Raji (cell line): ENCODE measurements around the gene TBKBP1.

Experiments used
- POLR2A ChIP-seq: IDR thresholded peaks from 2 replicates; pipeline ENCODE4 v1.6.1; 2011; ENCODE audit warnings: low read depth, low read length, control low read depth; ENCODE audit not compliant: insufficient read depth

Gene TBKBP1

GRCh38 chr17:47692895-47693730 lies 848 bp upstream of the TBKBP1 start:
- TF ChIP-seq POLR2A = no peak

DNA sequence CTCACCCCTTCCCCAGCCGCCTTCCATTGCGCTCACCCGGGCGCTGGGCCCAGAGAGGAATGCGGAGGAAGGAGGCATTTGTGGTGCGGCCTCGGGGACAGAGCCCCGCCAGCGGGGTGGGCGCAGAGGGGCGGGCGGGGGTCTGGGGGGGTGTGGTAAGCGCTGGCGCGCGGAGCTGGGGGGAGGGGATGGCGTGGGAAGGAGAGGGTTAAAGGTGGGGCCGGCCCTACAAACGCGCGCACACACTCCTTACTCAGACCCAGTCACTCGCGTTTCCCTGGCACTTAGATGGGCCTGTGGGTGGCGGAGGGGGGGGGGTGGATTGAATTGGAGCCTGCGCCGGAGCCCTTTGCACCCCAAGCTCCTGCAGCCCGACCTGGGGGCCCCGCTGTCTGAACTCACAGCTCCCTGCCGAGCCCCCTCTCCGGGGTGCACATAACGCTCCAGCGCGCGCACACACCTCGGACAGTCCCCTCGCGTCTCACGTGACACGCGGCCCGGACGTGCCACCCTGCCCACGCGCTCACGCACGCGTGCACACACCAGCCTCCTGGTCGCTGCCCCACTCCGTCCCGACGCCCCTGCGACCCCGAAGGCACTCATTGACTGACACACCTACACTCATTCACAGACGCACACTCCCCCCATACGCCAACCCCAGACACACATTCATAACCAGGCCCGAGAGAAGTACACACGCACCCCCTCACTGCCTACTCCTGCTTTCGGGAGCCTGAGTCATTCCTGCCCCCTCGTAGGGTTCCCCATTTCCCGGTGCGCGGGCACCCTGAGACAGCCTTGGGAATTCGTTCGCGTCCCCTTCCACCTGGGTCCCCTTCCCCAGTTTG lies 844 bp downstream of the TBKBP1 start:
- no peak for TF ChIP-seq POLR2A

DNA sequence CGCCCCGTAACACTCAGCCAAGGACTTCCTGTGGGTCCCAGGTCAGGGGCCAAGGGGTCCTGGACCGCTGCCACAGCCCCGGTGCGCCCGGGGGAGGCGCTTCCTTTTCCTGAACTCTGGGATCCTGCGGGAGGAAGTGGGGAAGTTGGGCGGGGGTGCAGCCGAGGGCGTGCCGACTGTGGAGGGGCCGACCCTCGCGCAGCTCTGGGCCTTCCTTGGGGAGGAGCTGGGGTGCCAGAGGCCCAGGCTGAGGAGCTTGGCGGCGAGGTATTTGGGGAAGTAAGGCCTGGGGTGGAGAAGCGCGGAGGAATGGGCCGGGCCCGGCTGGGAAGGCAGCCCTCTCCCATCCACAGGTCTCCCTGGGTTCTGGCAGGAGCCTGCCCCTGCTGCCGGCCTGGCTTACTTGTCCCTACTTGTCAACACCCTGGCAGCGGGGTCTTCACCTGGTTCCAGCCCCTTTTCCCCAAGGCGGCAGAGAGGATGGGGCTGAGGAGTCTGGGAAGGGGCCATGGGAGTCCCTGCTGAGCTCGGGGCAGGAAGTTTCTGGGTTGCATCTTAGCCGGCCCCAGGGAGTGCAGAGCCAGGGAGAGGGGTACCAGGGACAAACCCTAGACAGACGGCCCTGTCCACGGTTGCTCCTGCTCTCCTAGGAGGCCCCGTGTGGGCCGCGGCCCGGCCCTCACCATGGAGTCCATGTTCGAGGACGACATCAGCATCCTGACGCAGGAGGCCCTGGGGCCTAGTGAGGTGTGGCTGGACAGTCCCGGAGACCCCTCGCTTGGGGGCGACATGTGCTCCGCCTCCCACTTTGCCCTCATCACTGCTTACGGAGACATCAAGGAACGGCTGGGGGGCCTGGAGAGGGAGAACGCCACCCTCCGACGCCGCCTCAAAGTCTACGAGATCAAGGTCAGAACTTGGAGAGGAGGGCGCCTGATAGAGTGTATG lies 1.7 kb downstream of the TBKBP1 start:
- no peak for TF ChIP-seq POLR2A

DNA sequence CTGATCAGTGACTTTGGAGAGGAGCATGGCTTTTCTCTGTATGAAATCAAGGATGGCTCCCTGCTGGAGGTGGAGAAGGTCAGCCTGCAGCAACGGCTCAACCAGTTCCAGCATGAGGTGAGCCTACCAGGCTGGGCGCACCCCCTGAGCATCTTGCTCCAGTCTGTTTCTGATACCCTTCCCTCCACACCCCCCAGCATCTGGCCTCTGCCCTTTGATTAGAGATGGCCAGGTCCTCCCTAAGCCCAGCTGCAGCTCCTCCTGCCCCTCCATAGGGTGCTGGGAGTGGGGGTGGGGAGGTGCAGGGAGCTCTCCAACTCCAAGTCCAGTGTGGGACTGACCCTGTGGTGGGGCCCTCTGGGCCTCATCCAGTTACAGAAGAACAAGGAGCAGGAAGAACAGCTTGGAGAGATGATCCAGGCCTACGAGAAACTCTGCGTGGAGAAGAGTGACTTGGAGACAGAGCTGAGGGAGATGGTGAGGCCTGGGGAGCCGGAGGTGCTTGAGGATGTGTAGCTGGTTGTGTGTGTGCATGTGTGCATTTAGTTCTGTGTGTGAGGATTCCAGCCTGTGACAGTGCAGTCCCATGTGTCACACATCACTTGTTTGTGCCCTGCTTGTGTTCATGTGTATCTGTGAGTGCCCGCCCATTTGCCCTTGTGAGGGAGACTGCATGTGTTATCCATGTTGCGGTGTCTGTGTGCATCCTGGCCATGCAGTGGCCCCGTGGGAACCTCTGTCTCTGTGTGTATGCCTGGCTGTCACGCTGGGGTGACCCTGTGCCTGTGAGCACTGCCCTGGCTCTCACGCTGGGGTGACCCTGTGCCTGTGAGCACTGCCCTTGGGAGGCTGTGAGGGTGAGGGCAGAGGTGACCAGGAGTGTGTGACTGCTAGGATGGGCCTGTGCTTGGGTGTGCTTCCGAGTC lies 3.0 kb downstream of the TBKBP1 start:
- TF ChIP-seq POLR2A = no peak

DNA sequence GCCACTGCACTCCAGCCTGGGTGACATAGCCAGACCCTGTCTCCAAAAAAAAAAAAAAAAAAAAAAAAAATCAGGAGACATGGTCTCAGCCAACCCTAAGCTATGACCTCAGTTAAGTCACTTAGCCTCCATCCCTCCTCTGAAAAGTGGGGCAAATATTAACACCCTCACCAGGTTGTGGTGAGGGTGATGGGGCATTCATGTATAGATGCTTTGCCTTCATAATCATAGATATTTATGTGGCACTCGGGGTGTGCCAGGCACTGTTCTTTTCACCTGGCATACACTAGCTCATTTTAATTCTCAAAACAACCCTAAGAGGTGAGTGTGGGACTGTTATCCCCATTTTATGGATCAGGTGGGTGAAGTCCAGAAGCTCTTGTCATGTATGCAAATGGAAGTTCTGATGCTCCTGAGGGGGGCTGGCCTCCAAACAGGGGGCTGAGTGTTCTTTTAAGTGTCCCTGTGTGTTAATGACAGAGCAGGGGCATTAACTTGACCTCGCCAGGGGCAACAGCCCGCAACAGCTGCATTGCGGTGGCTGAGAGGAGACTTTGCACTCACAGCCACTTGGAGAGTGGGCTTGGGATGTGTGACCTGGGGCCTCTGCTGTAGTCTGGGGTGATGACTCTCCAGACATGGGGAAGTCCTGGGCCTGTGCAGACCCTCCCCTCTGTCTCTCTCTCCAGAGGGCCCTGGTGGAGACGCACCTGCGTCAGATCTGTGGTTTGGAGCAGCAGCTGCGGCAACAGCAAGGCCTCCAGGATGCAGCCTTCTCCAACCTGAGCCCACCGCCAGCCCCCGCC lies 4.1 kb downstream of the TBKBP1 start:
- TF ChIP-seq POLR2A = no peak

DNA sequence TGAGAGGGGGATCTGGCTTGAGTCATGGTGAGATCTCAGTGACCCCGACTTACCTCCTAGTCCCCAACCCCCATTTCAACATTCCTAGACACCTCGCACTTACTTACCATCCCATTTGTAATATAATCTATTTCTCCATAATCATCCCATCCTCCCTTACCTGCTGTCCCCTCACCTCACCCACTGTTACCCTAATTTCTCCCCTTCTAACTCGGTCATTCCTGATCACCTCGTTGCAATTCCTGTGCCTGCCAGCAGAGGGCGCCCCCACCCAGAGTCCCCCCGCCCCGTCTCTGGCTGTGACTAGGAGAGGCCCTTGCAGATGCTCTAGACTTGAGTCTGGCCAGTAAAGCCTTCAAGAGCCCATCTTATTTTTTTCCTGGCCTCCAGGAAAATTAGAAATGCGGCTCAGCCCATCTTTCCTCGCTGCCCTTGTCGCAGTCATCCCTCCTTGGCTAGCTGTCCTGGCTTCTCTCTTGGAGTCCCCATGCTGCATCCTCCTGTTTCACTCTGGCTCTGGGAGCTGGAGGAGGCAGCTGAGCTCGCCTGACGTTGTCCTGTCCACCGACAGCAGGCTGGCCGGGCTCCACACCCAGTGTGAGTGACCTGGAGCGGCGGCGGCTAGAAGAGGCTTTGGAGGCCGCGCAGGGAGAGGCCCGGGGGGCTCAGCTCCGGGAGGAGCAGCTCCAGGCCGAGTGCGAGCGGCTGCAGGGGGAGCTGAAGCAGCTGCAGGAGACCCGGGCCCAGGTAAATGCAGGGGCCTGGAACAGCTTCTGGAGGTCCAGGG lies 5.0 kb downstream of the TBKBP1 start:
- no peak for TF ChIP-seq POLR2A

DNA sequence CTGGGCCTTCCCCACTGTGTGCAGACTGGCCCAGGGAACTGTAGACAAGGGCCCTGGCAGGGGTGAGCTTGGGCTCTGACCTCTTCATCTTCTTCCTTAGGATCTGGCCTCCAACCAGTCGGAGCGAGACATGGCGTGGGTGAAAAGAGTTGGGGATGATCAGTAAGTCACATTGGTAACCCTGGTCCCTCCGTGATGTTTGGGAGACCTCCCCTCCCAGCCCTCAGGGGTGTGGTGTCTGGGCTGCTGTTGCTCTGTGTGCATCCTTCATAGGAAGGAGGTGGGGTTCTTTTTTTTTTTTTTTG lies 5.5 kb downstream of the TBKBP1 start:
- no peak for TF ChIP-seq POLR2A

DNA sequence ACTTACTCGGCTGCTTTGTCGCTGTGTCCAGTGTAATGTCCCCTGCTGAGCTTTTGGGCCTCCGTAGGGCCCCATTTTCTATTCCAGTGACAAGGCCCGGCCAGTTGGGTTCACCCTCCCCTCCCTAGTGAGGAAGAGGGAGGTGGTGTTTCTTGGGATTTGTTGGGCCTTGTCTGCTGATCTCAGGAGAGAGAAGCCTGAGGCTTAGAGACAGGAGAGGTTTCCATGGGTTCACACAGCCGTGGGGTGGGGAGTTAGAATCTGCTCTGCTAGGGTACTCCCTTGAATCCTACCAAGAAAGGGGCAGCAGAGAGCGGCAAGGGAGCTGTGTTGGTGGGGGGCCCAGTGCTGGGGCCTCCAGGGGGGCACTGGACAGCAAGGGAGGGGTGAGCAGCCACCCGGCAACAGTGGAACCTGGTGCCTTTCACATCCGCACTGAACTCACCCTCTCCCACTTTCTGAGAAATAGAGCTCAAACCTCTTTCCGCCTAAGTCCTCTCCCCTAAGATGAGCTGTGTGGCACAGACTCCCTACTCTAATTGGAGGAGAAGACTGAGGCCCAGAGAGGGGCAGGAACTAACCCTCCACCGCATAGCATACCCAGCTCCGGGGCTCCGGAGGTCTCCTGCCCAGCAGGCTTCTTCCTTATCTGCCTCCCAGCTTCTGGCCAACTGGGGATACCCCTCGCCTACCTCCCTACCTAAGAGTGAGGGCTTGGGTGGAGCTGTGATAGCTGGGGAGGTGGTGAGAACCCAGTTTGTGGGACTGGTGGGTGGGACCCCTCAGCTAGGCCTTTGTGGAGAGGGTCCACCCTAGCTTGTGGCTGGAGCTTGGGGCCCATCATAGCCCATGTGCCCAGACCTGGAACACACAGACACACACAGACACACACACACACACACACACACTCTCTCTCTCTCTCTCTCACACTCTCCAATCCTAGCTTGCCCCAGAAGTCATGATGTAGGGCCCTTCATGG lies 6.8 kb downstream of the TBKBP1 start:
- no peak for TF ChIP-seq POLR2A

DNA sequence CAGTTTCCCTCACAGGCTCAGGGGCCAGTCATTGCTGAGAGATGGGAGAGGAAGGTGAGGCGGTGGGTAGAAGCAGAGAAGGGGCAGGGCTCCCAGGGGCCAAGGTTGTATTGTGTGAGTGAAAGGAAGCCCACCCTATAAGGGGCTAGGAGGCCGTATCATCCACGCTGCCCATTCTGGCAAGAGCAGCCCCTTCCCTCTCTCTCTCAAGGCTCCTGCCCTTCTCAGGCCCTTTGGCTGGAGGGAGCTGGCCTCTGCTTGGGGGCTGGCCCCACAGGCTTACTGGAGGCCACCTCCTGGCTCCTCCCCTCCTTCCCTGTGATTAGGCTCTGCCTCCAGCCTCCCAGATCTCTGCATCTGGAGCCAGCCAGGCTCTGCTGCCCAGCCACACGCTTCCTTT lies 7.6 kb downstream of the TBKBP1 start:
- TF ChIP-seq POLR2A = no peak

GRCh38 chr17:47702391-47702995 lies 8.5 kb downstream of the TBKBP1 start:
- no peak for TF ChIP-seq POLR2A

DNA sequence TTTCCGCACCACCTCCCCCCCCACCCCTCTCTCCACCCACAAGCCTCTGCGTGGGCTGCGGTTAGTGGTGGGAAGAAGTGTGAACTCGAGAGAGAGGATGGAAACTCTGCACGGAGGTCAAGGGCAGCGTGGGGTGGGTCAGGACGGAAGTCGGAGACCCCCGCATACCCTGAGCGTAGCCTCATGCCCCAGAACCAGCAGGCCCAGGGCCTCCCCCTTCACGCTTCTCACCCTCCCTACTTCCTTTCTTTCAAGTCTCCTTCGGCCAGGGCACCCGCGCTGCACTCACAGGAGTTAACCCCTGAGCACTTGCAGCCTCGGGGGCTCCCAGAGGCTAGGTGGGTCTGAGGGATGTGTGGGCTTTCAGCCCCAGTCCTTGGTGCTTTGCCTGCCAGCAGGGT lies 9.2 kb downstream of the TBKBP1 start:
- no peak for TF ChIP-seq POLR2A

DNA sequence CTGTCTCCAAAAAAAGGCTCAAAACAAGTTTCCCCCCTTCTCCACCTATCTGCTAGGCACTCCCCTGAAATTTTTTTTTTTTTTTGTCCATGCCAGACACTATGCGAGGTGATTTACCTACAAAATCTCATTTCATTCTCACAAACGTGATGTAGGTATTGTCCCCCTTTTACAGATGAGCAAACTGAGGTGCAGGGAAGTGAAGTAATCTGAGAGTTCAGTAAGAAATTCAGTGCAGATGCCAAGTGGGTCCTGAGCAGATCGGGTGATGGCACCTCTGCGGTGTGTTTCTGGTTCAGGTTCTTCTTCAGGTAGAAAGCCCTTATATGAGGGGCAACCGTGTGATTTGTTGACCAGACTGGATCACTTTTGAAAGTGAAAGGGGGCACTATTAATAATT lies 9.7 kb downstream of the TBKBP1 start:
- TF ChIP-seq POLR2A = no peak
